GM19328 (cell line): ENCODE data around the gene RDH16.
A peak's percentile ranks its signal among the peaks of the same experiment; 100 is the strongest.

Source experiments
- ATAC-seq: cut with Tn5 transposase; IDR thresholded peaks from one replicate; pipeline ENCODE4 v1.9.1; 2021; ENCODE audit warnings: mild to moderate bottlenecking, moderate library complexity; ENCODE audit not compliant: unreplicated experiment

Gene RDH16, protein sequence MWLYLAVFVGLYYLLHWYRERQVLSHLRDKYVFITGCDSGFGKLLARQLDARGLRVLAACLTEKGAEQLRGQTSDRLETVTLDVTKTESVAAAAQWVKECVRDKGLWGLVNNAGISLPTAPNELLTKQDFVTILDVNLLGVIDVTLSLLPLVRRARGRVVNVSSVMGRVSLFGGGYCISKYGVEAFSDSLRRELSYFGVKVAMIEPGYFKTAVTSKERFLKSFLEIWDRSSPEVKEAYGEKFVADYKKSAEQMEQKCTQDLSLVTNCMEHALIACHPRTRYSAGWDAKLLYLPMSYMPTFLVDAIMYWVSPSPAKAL

DNA sequence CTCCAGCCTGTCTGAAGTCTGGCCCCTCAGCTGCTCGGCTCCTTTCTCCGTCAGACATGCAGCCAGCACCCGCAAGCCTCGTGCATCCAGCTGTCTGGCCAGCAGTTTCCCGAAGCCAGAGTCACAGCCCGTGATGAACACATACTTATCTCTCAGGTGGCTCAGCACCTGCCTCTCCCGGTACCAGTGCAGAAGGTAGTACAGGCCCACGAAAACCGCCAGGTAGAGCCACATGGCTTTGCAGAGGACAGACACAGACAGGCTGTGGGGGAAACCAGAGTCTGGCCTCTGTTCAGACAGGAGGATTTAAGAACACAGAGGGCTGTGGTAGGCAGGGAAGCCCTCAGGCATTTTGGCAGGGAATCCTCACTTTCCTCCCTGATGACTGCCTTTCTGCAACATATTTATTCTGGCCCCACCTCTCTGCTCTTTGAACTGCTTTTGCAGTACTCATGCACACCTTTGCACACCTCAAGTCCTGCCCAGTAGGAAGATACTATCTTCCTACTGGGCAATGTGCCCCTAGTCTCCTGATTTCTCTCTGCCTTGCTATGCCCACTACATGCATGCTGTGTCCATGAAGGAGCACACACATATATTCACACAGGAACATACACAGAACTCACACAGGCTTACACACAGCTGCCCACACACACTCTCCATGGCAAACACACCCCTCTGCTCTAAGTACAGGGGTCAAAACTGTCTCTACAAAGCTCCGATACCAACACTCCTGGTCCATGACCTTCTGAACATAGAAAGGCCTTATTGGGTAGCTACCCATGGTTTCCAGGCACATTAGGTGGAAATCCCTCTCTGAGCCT is at the start of gene RDH16:
Gene RDH16 (minus strand): TSS at position 380 of the 824 bp plus-strand sequence. CDS start 146 bp downstream, at position 234.
- ATAC-seq = no peak

DNA sequence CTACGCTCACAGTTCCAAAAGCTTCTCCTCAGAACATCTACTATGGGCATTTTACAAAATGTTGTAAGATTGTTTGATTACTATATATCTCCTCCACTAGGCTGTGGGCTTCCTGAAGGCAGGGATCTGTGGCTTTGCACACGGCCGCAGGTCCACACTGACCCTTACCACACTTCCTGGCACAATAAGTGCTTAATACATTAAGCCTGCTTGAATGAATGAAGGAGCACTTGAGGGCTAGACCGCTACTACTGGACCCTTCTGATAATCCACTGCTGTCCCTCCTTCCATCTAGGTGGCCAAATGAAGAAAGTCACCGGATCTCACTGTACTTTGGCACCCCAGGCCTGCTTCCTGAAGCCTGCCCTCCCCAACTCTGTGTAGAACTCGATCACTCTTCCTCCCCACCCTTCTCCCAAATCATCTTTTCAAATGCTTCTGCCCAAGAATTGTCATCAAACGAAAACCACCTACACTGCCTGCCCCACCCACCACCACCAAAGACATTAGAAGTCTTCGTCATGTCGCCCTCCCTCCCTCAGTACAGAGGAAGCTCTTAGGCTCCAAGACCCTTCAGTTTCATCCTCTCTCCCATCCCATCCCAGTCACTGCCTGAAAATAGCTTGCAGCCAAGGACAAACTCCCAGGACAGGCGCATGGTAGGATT is 49.5 kb upstream of the RDH16 start:
- ATAC-seq = no peak

GRCh38 chr12:57005980-57006808 is 48.8 kb upstream of the RDH16 start, which contains the start of gene ZBTB39:
ZBTB39 (minus strand) TSS chr12:57006546; CDS start chr12:57004917, 1,629 bp downstream.
- peak; percentile 64 for ATAC-seq

GRCh38 chr12:57004651-57005050 is 47.2 kb upstream of the RDH16 start:
- no peak for ATAC-seq

GRCh38 chr12:57003395-57003794 is 46.0 kb upstream of the RDH16 start:
- ATAC-seq = no peak

- no peak for ATAC-seq
Measured at GRCh38 chr12:57001448-57001906, 44.1 kb upstream of the RDH16 start.

DNA sequence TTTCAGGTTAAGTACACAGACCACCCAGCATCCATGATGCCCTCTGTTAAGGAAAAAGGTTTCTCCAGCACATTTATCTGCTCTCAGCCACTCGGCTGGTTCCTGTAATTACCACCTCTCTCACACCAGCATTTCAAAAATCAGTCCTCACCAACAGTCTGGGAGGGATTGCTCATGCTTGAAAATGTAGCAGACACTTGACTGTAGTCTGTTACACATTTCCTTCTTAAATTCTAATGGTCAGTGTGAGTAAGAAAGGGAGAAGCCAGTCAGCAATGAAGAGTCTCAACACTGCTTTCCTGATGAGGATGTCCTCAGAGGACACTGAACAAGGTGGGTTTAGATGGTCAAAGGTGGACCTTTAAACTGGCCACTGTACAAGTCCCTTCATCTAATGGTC is 43.0 kb upstream of the RDH16 start:
- no peak for ATAC-seq

DNA sequence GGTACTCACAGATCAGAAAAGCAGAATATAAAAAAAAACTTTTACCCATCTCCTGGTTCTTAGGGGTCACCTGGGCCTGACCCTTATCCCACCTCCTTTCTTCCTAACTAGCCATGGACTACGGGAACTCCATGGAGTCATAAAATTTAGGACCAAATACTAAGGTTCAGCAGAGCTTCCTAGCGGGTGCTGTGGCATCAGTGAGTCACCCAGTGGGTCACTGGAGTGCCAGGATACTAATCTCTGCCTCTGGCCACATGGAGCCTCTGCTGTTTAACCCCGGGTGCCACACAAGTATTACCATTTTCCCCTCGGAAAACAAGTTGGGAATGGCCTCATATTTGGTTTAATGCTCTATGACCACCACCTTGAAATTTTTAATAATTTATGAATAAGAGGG is 42.0 kb upstream of the RDH16 start:
- no peak for ATAC-seq

DNA sequence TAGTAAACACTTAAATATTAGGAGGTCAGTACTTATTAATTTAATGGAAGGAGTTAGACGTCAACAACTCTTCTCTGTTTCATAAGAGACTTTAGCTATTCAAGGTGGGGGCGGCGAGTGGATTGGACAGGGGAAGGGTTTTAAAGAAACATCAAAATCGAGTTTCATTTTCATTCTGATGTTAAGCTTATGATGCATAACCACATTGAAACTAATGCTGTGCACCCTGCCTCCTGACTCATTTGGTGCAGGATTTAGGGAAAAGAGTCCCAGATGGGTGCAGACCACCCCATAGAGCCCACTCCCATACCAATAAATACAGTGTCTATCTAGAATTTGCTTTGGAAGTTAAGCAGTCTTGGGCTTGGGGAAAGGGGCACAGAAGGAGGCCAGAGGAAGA is 41.6 kb upstream of the RDH16 start:
- ATAC-seq = peak; percentile 60

DNA sequence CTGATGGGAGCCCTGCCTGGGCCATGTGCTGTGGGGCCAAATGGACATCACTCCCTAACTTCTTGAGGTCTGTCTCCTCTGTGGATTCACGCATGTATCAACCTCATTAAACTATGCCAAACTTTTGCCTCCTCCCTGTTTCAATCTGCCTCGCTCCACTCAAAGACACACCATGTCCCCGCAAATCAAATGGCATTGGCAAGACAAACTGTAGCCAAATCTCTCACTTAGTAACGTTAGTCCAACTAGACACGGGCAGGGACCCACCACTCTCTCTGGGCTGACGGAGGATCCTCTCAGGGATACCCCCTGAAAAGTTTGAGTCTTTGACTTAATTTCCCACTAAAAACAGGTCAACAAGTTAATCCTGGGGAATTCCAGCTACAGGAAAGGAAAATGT is 40.9 kb upstream of the RDH16 start:
- ATAC-seq = no peak

DNA sequence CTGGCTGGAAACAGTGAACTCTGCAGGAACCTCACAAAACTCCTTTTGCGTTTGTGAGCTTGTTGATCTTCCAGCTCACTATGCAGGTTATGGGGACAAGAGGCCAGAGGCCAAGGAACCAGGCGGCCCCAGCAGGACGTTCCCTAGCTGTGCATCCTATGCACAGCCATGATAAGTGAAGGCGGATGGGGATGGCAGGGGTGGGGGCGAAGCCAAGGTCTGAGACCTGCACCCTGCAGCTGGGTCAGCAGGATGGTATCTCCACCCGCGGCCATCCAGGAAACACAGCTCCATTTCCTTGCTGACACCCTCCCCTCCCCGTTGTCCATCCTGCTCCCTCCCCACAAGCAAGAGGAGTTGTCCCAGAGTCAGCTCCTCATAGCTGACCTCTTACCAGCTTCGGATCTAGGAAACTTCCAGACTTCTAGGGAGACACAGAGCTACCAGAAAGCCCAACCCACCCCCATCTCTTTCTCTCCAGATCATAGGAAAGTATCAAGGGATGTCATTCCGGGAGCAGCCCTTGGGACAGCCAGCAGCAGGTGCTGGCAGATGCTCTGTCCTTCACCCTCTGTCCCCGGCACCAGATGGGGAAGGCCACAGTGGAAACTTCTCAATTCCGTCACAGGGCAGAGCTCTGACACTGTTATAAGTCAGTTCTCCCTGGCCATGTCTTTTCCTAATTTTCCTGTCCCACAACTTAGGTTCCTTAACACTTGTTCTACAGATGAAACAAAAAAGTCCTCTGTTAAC is 39.6 kb upstream of the RDH16 start:
- ATAC-seq = no peak

DNA sequence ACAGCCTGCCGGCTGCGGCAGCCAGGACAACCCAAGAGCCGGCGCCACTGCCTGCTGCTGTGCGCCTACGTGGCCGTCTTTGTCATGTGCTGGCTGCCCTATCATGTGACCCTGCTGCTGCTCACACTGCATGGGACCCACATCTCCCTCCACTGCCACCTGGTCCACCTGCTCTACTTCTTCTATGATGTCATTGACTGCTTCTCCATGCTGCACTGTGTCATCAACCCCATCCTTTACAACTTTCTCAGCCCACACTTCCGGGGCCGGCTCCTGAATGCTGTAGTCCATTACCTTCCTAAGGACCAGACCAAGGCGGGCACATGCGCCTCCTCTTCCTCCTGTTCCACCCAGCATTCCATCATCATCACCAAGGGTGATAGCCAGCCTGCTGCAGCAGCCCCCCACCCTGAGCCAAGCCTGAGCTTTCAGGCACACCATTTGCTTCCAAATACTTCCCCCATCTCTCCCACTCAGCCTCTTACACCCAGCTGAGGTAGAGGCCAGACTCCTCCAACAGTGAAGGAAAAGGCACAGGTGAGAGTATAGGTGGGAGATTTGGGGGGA is 38.6 kb upstream of the RDH16 start:
- no peak for ATAC-seq

DNA sequence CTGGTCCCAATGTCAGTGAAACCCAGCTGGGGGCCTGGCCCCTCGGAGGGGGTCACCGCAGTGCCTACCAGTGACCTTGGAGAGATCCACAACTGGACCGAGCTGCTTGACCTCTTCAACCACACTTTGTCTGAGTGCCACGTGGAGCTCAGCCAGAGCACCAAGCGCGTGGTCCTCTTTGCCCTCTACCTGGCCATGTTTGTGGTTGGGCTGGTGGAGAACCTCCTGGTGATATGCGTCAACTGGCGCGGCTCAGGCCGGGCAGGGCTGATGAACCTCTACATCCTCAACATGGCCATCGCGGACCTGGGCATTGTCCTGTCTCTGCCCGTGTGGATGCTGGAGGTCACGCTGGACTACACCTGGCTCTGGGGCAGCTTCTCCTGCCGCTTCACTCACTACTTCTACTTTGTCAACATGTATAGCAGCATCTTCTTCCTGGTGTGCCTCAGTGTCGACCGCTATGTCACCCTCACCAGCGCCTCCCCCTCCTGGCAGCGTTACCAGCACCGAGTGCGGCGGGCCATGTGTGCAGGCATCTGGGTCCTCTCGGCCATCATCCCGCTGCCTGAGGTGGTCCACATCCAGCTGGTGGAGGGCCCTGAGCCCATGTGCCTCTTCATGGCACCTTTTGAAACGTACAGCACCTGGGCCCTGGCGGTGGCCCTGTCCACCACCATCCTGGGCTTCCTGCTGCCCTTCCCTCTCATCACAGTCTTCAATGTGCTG is 38.0 kb upstream of the RDH16 start:
- no peak for ATAC-seq

- no peak for ATAC-seq
Measured at GRCh38 chr12:56994231-56994746, 36.9 kb upstream of the RDH16 start.

DNA sequence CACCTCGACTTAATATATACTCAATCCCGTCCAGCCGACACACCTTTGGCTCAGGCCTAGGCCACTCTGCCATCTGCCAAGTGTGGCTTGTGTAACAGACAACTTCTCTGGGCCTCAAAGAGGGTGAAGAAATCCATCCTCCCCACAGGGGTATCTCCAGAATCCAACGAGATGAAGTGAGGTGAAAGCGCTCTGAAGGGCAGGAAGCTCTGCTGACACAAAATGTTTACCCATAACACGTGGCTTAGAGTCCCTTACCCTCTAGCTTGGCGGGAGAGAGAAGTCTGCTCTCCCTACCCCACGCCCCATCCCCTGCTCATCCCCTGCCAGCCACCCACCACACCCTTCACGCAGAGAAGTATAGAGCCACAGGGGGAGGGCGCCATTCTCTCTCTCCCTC is 35.9 kb upstream of the RDH16 start:
- ATAC-seq = no peak

DNA sequence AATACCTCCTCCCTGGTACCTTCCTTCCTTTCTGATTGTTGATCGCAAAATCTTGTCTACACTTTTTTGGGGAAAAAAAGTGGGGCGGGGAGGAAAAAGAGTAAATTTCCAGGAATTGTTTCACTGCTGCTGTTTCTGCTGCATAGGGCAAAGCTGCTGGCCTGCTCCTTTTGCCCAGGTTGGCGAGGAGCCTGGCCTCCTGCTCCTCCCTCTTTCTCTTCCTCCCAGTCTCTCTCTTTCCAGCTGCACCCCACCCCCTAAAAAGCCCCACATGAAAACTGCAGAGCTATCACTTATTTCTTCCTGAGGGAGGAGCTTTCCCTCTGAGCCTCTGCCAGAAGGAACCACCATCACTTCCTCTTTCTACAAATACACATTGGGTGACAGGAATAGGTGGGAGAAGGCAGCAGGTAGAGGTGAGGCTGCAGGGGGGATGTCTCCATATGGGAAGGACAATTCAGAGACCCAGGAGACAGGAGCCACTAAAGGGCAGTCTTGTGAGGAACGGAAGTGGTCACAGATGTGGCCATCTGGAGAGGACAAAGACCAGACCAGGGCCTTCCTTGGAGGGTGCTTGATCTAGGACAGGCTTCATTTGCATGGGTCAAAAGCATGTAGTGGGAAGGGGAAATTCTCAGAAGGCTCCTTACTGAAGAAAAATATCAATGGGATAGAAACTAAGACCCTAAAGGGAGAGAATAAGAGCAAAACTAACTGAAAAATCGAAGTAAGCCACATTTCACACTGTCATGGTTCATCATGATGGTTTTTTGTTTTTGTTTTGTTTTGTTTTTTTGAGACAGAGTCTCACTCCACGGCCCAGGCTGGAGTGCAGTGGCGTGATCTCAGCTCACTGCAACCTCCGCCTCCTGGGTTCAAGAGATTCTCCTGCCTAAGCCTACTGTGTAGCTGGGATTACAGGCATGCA is 34.2 kb upstream of the RDH16 start:
- ATAC-seq = no peak

GRCh38 chr12:56990648-56991318 is 33.4 kb upstream of the RDH16 start:
- no peak for ATAC-seq
